GM12878 (cell line): ENCODE data around the gene PPM1N. TPM values are rescaled to one million over a fixed set of nuclear protein-coding genes. Genes with fewer than 3 reads are reported as not detected.
"Not testable (repeated sequence)": the region's sequence is repeated elsewhere in the genome, so short reads cannot be mapped to it uniquely, and the experiment has no call there.

Experiments
- ATAC-seq: fragments of 200-7000 bp; cut with Tn5 transposase; 3 replicates; pipeline ENCODE4 v1.9.1; 2020; ENCODE audit warnings: mild to moderate bottlenecking, moderate library complexity
- BruUV-seq: library from RNA; stranded (reverse); fragments of 400-500 nt; replicated peaks from 2 replicates; lab custom pipeline; 2021; lab: Mats Ljungman, UMichigan
- CTCF ChIA-PET: fragments of 300-600 bp; sonication (Branson Sonifier 250); formaldehyde crosslinking; extraction: SDS; loops from one replicate; lab custom pipeline; 2021; ENCODE audit warnings: inconsistent platforms; lab: Yijun Ruan, JAX
- POLR2A ChIA-PET: fragments of 350-600 bp; formaldehyde crosslinking; extraction: SDS; loops from one replicate; lab custom pipeline; 2021; ENCODE audit warnings: inconsistent platforms; lab: Charles Lee
- RAD21 ChIA-PET: fragments of 300-600 bp; sonication (Branson Sonifier 250); formaldehyde crosslinking; loops from one replicate; lab custom pipeline; 2023; ENCODE audit warnings: antibody characterized with exemption; ENCODE audit not compliant: unreplicated experiment; lab: Charles Lee
- SMC1A ChIA-PET: fragments of 300-600 bp; sonication (Branson Sonifier 250); formaldehyde crosslinking; loops from one replicate; lab custom pipeline; 2023; ENCODE audit not compliant: unreplicated experiment, uncharacterized antibody; lab: Charles Lee
- DNase-seq: peaks from one replicate; pipeline ENCODE4 v3.0.0-alpha.2; 2011; ENCODE audit warnings: low read depth, low spot score
- FAIRE-seq: peaks from 3 replicates; lab custom pipeline; 2011; peaks lifted over from hg19 to GRCh38; lab: Jason Lieb, UNC
- H2AFZ ChIP-seq: 2 replicates; pipeline ENCODE4 v1.6.0; 2011; ENCODE audit warnings: low read depth, low read length, control low read depth; ENCODE audit not compliant: control insufficient read depth
- H3K27ac ChIP-seq: 2 replicates; pipeline ENCODE4 v1.5.1; 2011; ENCODE audit warnings: control low read depth; ENCODE audit not compliant: control insufficient read depth, insufficient read depth
- H3K27me3 ChIP-seq, 2 experiments: replicated peaks in 1 of 2; 2 replicates each; pipeline versions ENCODE4 v1.6.0 to v1.6.1; 2011; ENCODE audit warnings: low read length in 1 of 2; ENCODE audit not compliant: control insufficient read depth in 2 of 2, insufficient read depth in 2 of 2
- H3K36me3 ChIP-seq, 2 experiments: 2 replicates each; pipeline ENCODE4 v1.5.1; 2011; ENCODE audit warnings: low read length in 1 of 2; ENCODE audit not compliant: control insufficient read depth in 2 of 2, insufficient read depth in 2 of 2
- H3K4me1 ChIP-seq: 2 replicates; pipeline ENCODE4 v1.6.1; 2011; ENCODE audit warnings: mild to moderate bottlenecking, low read length, moderate library complexity, mixed read lengths; ENCODE audit not compliant: control insufficient read depth, insufficient read depth
- H3K4me2 ChIP-seq: 2 replicates; pipeline ENCODE4 v1.6.0; 2011; ENCODE audit warnings: control low read depth; ENCODE audit not compliant: control insufficient read depth, insufficient read depth
- H3K4me3 ChIP-seq: fragments of 200-600 bp; sonication (generic); 2 replicates; pipeline ENCODE4 v1.5.1; 2016
- H3K79me2 ChIP-seq: 2 replicates; pipeline ENCODE4 v1.6.0; 2011; ENCODE audit warnings: low read length; ENCODE audit not compliant: control insufficient read depth, insufficient read depth
- H3K9ac ChIP-seq: 2 replicates; pipeline ENCODE4 v1.8.0; 2011; ENCODE audit warnings: low read length, control low read depth, mixed read lengths; ENCODE audit not compliant: control insufficient read depth, insufficient read depth
- H3K9me3 ChIP-seq: replicated peaks from 3 replicates; pipeline ENCODE4 v1.5.1; 2011; ENCODE audit warnings: mild to moderate bottlenecking, low read length; ENCODE audit not compliant: control insufficient read depth, insufficient read depth
- H4K20me1 ChIP-seq: 2 replicates; pipeline ENCODE4 v1.6.0; 2011; ENCODE audit not compliant: control insufficient read depth, insufficient read depth
- IKZF2 ChIP-seq, 2 experiments: fragments of 450-650 bp; IDR thresholded peaks; 2 replicates each; pipeline ENCODE4 v1.6.1; 2017; ENCODE audit warnings: mild to moderate bottlenecking in 2 of 2, moderate library complexity in 2 of 2
- NRF1 ChIP-seq: conservative IDR thresholded peaks from 2 replicates; pipeline ENCODE4 v1.6.1; 2011; ENCODE audit warnings: mild to moderate bottlenecking, low read depth, low read length, improper control_type of control experiment
- POLR2AphosphoS5 ChIP-seq: IDR thresholded peaks from 2 replicates; pipeline ENCODE4 v1.6.1; 2011; ENCODE audit warnings: mild to moderate bottlenecking, low read length, inconsistent platforms
- SMARCA5 ChIP-seq: fragments of 450-650 bp; IDR thresholded peaks from 2 replicates; pipeline ENCODE4 v1.6.1; 2017; ENCODE audit warnings: mild to moderate bottlenecking
- ZNF217 ChIP-seq: fragments of 450-650 bp; IDR thresholded peaks from 2 replicates; pipeline ENCODE4 v1.6.1; 2017; ENCODE audit warnings: antibody characterized with exemption, mild to moderate bottlenecking
- WGBS: methylation state at CpG from one replicate; pipeline ENCODE4 v1.1.6; 2016; ENCODE audit warnings: low lambda C conversion rate; ENCODE audit not compliant: insufficient replicate concordance, insufficient coverage; ENCODE audit errors: missing lambda C conversion rate; 5-methylcytosine and 5-hydroxymethylcytosine counted together
- in situ Hi-C: fragments of 300-500 bp; cut with MboI; formaldehyde crosslinking; loops from 9 replicates; pipeline ENCODE4 v1.14.3; 2018; ENCODE audit warnings: mixed read lengths
- intact Hi-C: fragments of 100-400 bp; cut with micrococcal nuclease; formaldehyde crosslinking; loops from one replicate; pipeline ENCODE4 v1.14.2; 2022; ENCODE audit not compliant: unreplicated experiment
- polyA plus RNA-seq, 11 experiments: library from polyadenylated mRNA; depleted of rRNA in 4 of 11; unstranded in 6 of 11; stranded (reverse) in 5 of 11; fragments of >200 nt; fragmentation: Nextera tagmentation in 4 of 11; fragmentation: Illumina TruSeq in 1 of 11; extraction: Ambion mirVana in 4 of 11; extraction: Trizol in 1 of 11; gene quantifications; 1 replicate in 1 of 11; 2 replicates in 10 of 11; pipeline versions ENCODE4 v1.2.1 to v1.2.3, GENCODE V29; 2011 to 2016; ENCODE audit warnings: inconsistent platforms in 2 of 11, missing spikeins in 2 of 11, low read depth in 1 of 11
- total RNA-seq, 4 experiments: library from RNA; depleted of rRNA in 3 of 4; stranded (reverse); fragments of >200 nt in 3 of 4; fragmentation: Illumina TruSeq in 1 of 4; extraction: Trizol in 1 of 4; gene quantifications; 2 replicates each; pipeline versions ENCODE4 v1.2.1 to v1.2.3, GENCODE V29; 2013 to 2021

Gene PPM1N
- total and polyA plus RNA-seq, 10 of the 15 experiments (the other 5 are each of a cell fraction or from before 2014, with no cell fraction given), result 1.6 to 5.4 (median 3.7) TPM

- POLR2A ChIA-PET, result interaction anchor here (0.6 to 2.0 kb wide), 7 partner anchors 12 to 199 kb away, joined by 3 to 14 read pairs (median 4); partner anchors contain the start of genes EML2, PPM1N, QPCTL and RTN2
- CTCF ChIA-PET, result interaction anchor here (0.8 to 2.1 kb wide), 5 partner anchors 32 to 182 kb away, joined by 3 to 9 read pairs (median 4); partner anchors contain the start of genes OPA3 and QPCTL
- FAIRE-seq, result not testable (repeated sequence)
Measured at GRCh38 chr19:45510352-45510751, 12.1 kb downstream of the PPM1N start.

GRCh38 chr19:45511074-45511473, 12.8 kb downstream of the PPM1N start:
- no TSS peak for BruUV-seq
- WGBS, result 35% methylated on average over 5 of the region's 5 CpGs
- Histone ChIP-seq H3K4me3 (peak overlapping the region; percentile 99), H3K4me2 (peak overlapping the region; percentile 59), H3K36me3 (peaks cover 0 to 4% of the 10 kb centered on the region in 2 experiments; a peak in 3 of 4 replicates), H3K9ac (0 out of 2 replicates have a peak overlapping the region, but pooled peaks have one; percentile 2), H3K9me3 (no peaks in the 10 kb centered on the region; the same call in 2 of the 3 replicates), H4K20me1 (no peaks in the 10 kb centered on the region), H2AFZ (no peak overlapping the region), H3K27me3 (no peaks in the 10 kb centered on the region), H3K79me2 (peaks cover 93% of the 10 kb centered on the region), H3K4me1 (peaks cover 42% of the 10 kb centered on the region), H3K27ac (peak overlapping the region; percentile 17; the same call in 1 of the 2 replicates)
- CTCF ChIA-PET, result interaction anchor here (0.7 to 2.1 kb wide), 6 partner anchors 32 to 182 kb away, joined by 3 to 9 read pairs (median 4); partner anchors contain the start of genes OPA3 and QPCTL
- TF ChIP-seq NRF1 (no peak), IKZF2 (IDR thresholded peaks at IDR 0.05) (0 out of 4 replicates have a peak, but pooled peaks of 1 of the 2 experiments have one; percentile 8), POLR2AphosphoS5 (peak; percentile 47; the same call in 1 of the 2 replicates), ZNF217 (peak; percentile 91), SMARCA5 (0 out of 2 replicates have a peak, but pooled peaks have one; percentile 47)
- RAD21 ChIA-PET, result interaction anchor here (1.0 to 1.2 kb wide), 2 partner anchors 32 to 131 kb away, joined by 3 to 5 read pairs; no protein-coding TSS in a partner anchor
- POLR2A ChIA-PET, result interaction anchor here (0.7 to 2.0 kb wide), 5 partner anchors 12 to 1699 kb away, joined by 3 to 14 read pairs (median 3); partner anchors contain the start of genes PPM1N, QPCTL and SNRPD2
- in situ Hi-C loops (no loop called here), intact Hi-C loops (no loop called here)
- no peak for DNase-seq
- SMC1A ChIA-PET, result interaction anchor here (0.8 kb wide), 1 partner anchor 18 kb away, joined by 3 read pairs; no protein-coding TSS in a partner anchor
- FAIRE-seq, result no peak
- ATAC-seq, result no peak

More at GRCh38 chr19:45510352-45510751, 12.1 kb downstream of the PPM1N start:
- H3K36me3 ChIP-seq, H2AFZ ChIP-seq, H3K27me3 ChIP-seq, BruUV-seq, H4K20me1 ChIP-seq, in situ Hi-C loops, ATAC-seq, H3K9me3 ChIP-seq, DNase-seq, intact Hi-C loops: not testable (repeated sequence)
- peaks cover 87% of the 10 kb centered on the region for H3K79me2 ChIP-seq
- ChIA-PET RAD21 (interaction anchor here (1.0 to 1.3 kb wide), 3 partner anchors 9 to 132 kb away, joined by 3 to 5 read pairs (median 3); no protein-coding TSS in a partner anchor), SMC1A (interaction anchor here (0.8 to 1.2 kb wide), 3 partner anchors 17 to 132 kb away, joined by 3 to 6 read pairs (median 4); no protein-coding TSS in a partner anchor)
- WGBS, result 24% methylated on average over 11 of the region's 11 CpGs
- peaks cover 42% of the 10 kb centered on the region for H3K4me1 ChIP-seq
- peak; percentile 71; the same call in 1 of the 2 replicates for TF ChIP-seq ZNF217
- peak overlapping the region; percentile 98 for H3K27ac ChIP-seq
- peak overlapping the region; percentile 98 for H3K9ac ChIP-seq
- peak overlapping the region; percentile 99; the same call in 1 of the 2 replicates for H3K4me2 ChIP-seq
- H3K4me3 ChIP-seq, result peak overlapping the region; percentile 99
